ENCODE measurements around the gene TRIM44. TPM values are rescaled to one million over a fixed set of nuclear protein-coding genes. Genes with fewer than 3 reads are reported as not detected.
"Not testable (repeated sequence)": the region's sequence is repeated elsewhere in the genome, so short reads cannot be mapped to it uniquely, and the experiment has no call there.

The TRIM44 gene
- polyA plus RNA-seq, 4 donors = 80.8 to 94.1 (median 86.6) TPM

- DNase-seq (ENCODE audit: low read depth in 4 of 4, low spot score in 2 of 4) = no peak
Observed at GRCh38 chr11:35748644-35749043, 86.1 kb downstream of the TRIM44 start.

GRCh38 chr11:35750315-35750714 lies 87.7 kb downstream of the TRIM44 start:
- DNase-seq (ENCODE audit: low read depth in 4 of 4, low spot score in 2 of 4) = no peak

GRCh38 chr11:35750981-35751663 lies 88.5 kb downstream of the TRIM44 start:
- DNase-seq (ENCODE audit: low read depth in 4 of 4, low spot score in 2 of 4) = no peak

- no peak for DNase-seq (ENCODE audit: low read depth in 4 of 4, low spot score in 2 of 4)
Observed at GRCh38 chr11:35751664-35752061, 89.1 kb downstream of the TRIM44 start.

- DNase-seq (ENCODE audit: low read depth in 4 of 4, low spot score in 2 of 4) = no peak
Observed at GRCh38 chr11:35752115-35752514, 89.5 kb downstream of the TRIM44 start.

GRCh38 chr11:35753573-35753972 lies 91.0 kb downstream of the TRIM44 start:
- DNase-seq (ENCODE audit: low read depth in 4 of 4, low spot score in 2 of 4) = not testable (repeated sequence)

- not testable (repeated sequence) for DNase-seq (ENCODE audit: low read depth in 4 of 4, low spot score in 2 of 4)
Observed at GRCh38 chr11:35759951-35760350, 97.4 kb downstream of the TRIM44 start.

GRCh38 chr11:35761899-35762298 lies 99.3 kb downstream of the TRIM44 start:
- DNase-seq (ENCODE audit: low read depth in 4 of 4, low spot score in 2 of 4) = no peak

GRCh38 chr11:35763301-35763700 lies 100.7 kb downstream of the TRIM44 start:
- DNase-seq (ENCODE audit: low read depth in 4 of 4, low spot score in 2 of 4) = no peak

- no peak for DNase-seq (ENCODE audit: low read depth in 4 of 4, low spot score in 2 of 4)
Observed at GRCh38 chr11:35763765-35764164, 101.2 kb downstream of the TRIM44 start.

- no peak for DNase-seq (ENCODE audit: low read depth in 4 of 4, low spot score in 2 of 4)
Observed at GRCh38 chr11:35764417-35764816, 101.8 kb downstream of the TRIM44 start.

GRCh38 chr11:35765211-35765610 lies 102.6 kb downstream of the TRIM44 start:
- no peak for DNase-seq (ENCODE audit: low read depth in 4 of 4, low spot score in 2 of 4)

GRCh38 chr11:35766651-35767050 lies 104.1 kb downstream of the TRIM44 start:
- no peak for DNase-seq (ENCODE audit: low read depth in 4 of 4, low spot score in 2 of 4)

GRCh38 chr11:35770425-35770824 lies 107.8 kb downstream of the TRIM44 start:
- DNase-seq (ENCODE audit: low read depth in 4 of 4, low spot score in 2 of 4) = not testable (repeated sequence)

GRCh38 chr11:35771722-35772121 lies 109.1 kb downstream of the TRIM44 start:
- DNase-seq (ENCODE audit: low read depth in 4 of 4, low spot score in 2 of 4) = no peak

GRCh38 chr11:35777241-35777640 lies 114.7 kb downstream of the TRIM44 start:
- DNase-seq (ENCODE audit: low read depth in 4 of 4, low spot score in 2 of 4) = not testable (repeated sequence)

- not testable (repeated sequence) for DNase-seq (ENCODE audit: low read depth in 4 of 4, low spot score in 2 of 4)
Observed at GRCh38 chr11:35778943-35779342, 116.4 kb downstream of the TRIM44 start.

- DNase-seq (ENCODE audit: low read depth in 4 of 4, low spot score in 2 of 4) = no peak
Observed at GRCh38 chr11:35779409-35779808, 116.8 kb downstream of the TRIM44 start.

- DNase-seq (ENCODE audit: low read depth in 4 of 4, low spot score in 2 of 4) = no peak
Observed at GRCh38 chr11:35780951-35781860, 118.6 kb downstream of the TRIM44 start.

- DNase-seq (ENCODE audit: low read depth in 4 of 4, low spot score in 2 of 4) = no peak
Observed at GRCh38 chr11:35781861-35782470, 119.4 kb downstream of the TRIM44 start.

- DNase-seq (ENCODE audit: low read depth in 4 of 4, low spot score in 2 of 4) = no peak
Observed at GRCh38 chr11:35783809-35784208, 121.2 kb downstream of the TRIM44 start.

Data from left renal cortex interstitium (tissue), 4 donors.